Tibial artery (tissue), 4 donors: ENCODE measurements around the gene PCDHB16.
A peak's percentile ranks its signal among the peaks of the same experiment; 100 is the strongest.
"Not testable (repeated sequence)": the region's sequence is repeated elsewhere in the genome, so short reads cannot be mapped to it uniquely, and the experiment has no call there.

Source experiments
- DNase-seq, 2 donors: peaks; one replicate each; pipeline ENCODE4 v3.0.0-alpha.2; 2019
- H3K27ac ChIP-seq, 2 donors: fragments of 200-600 bp; sonication (generic) in 1 of 2; 1 replicate in 1 of 2; 2 replicates in 1 of 2; pipeline ENCODE4 v1.5.1; 2018 to 2019; ENCODE audit warnings: mild to moderate bottlenecking in 1 of 2
- H3K27me3 ChIP-seq, 2 donors: fragments of 200-600 bp; sonication (generic) in 1 of 2; one replicate each; pipeline versions ENCODE4 v1.5.1 to v1.6.0; 2016 to 2019
- H3K36me3 ChIP-seq, 3 donors: fragments of 200-600 bp; sonication (generic) in 2 of 3; one replicate each; pipeline ENCODE4 v1.5.1; 2016 to 2019; ENCODE audit warnings: mild to moderate bottlenecking in 2 of 3
- H3K4me1 ChIP-seq, 4 donors: fragments of 200-600 bp; sonication (generic) in 2 of 4; 1 replicate in 3 of 4; 2 replicates in 1 of 4; pipeline ENCODE4 v1.5.1; 2016 to 2019
- H3K4me3 ChIP-seq, 2 donors: fragments of 200-600 bp; sonication (generic) in 1 of 2; 1 replicate in 1 of 2; 2 replicates in 1 of 2; pipeline ENCODE4 v1.5.1; 2018 to 2019; ENCODE audit warnings: mild to moderate bottlenecking in 2 of 2
- H3K9me3 ChIP-seq, 3 donors: fragments of 200-600 bp; sonication (generic) in 1 of 3; one replicate each; pipeline ENCODE4 v1.5.1; 2016 to 2019
- intact Hi-C: fragments of 100-400 bp; cut with DNase I; formaldehyde crosslinking; loops from one replicate; pipeline ENCODE4 v1.15.0; 2023; ENCODE audit warnings: low total_unique reads
- TF ChIP-seq, protein P1 (sequence below), 2 experiments: fragments of 200-600 bp in 1 of 2; fragments of 450-650 bp in 1 of 2; IDR thresholded peaks; one replicate each; pipeline ENCODE4 v1.5.1; 2017 to 2019; ENCODE audit warnings: antibody characterized with exemption in 2 of 2, mild to moderate bottlenecking in 1 of 2, moderate library complexity in 1 of 2

PCDHB16 gene

GRCh38 chr5:141172381-141173204 is 9.6 kb upstream of the PCDHB16 start, which contains the start of gene PCDHB7:
TSS of gene PCDHB7 (plus strand) at chr5:141172644. CDS start at chr5:141172836, 192 bp downstream.
- DNase-seq: no peak
- TF ChIP-seq, protein P1, sequence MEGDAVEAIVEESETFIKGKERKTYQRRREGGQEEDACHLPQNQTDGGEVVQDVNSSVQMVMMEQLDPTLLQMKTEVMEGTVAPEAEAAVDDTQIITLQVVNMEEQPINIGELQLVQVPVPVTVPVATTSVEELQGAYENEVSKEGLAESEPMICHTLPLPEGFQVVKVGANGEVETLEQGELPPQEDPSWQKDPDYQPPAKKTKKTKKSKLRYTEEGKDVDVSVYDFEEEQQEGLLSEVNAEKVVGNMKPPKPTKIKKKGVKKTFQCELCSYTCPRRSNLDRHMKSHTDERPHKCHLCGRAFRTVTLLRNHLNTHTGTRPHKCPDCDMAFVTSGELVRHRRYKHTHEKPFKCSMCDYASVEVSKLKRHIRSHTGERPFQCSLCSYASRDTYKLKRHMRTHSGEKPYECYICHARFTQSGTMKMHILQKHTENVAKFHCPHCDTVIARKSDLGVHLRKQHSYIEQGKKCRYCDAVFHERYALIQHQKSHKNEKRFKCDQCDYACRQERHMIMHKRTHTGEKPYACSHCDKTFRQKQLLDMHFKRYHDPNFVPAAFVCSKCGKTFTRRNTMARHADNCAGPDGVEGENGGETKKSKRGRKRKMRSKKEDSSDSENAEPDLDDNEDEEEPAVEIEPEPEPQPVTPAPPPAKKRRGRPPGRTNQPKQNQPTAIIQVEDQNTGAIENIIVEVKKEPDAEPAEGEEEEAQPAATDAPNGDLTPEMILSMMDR (IDR thresholded peaks at IDR 0.05): peak; percentile 31 to 34
- Histone ChIP-seq H3K4me1 (no peaks in the 10 kb centered on the region), H3K4me3 (peak within 1 kb of the TSS; percentile 27 to 33), H3K27me3 (peaks cover 3 to 4% of the 10 kb centered on the region in 2 donors), H3K27ac (no peak within 1 kb of the TSS), H3K36me3 (peaks cover 0 to 13% (median 12%) of the 10 kb centered on the region in 3 donors), H3K9me3 (peaks cover 0 to 57% (median 39%) of the 10 kb centered on the region in 3 donors)
- intact Hi-C loops: no loop called here

- H3K27me3 ChIP-seq, intact Hi-C loops, DNase-seq, H3K4me1 ChIP-seq, H3K4me3 ChIP-seq, H3K27ac ChIP-seq: not testable (repeated sequence)
- Histone ChIP-seq H3K36me3 (peaks cover 0 to 14% (median 13%) of the 10 kb centered on the region in 3 donors), H3K9me3 (peaks cover 4 to 65% (median 55%) of the 10 kb centered on the region in 3 donors)
These were observed 7.7 kb upstream of the PCDHB16 start for GRCh38 chr5:141174291-141175104.

- peaks cover 4 to 73% (median 61%) of the 10 kb centered on the region in 3 donors for H3K9me3 ChIP-seq
These were observed 6.3 kb upstream of the PCDHB16 start for GRCh38 chr5:141175933-141176332.

GRCh38 chr5:141177577-141178191 is 4.5 kb upstream of the PCDHB16 start, which contains the start of gene PCDHB8:
TSS of gene PCDHB8 (plus strand) at chr5:141177790. CDS start at chr5:141178035, 245 bp downstream.
- H3K27me3 ChIP-seq: peaks cover 3 to 10% of the 10 kb centered on the region in 2 donors
- H3K27ac ChIP-seq, H3K4me3 ChIP-seq, intact Hi-C loops, DNase-seq, H3K4me1 ChIP-seq: not testable (repeated sequence)
- peaks cover 4 to 76% (median 67%) of the 10 kb centered on the region in 3 donors for H3K9me3 ChIP-seq
- H3K36me3 ChIP-seq: peaks cover 0 to 14% (median 13%) of the 10 kb centered on the region in 3 donors

More at GRCh38 chr5:141175933-141176332, 6.3 kb upstream of the PCDHB16 start:
- TF ChIP-seq, protein P1 (IDR thresholded peaks at IDR 0.05): no peak
- Histone ChIP-seq H3K27ac (no peak overlapping the region), H3K4me3 (no peak overlapping the region), H3K27me3 (peaks cover 3 to 10% of the 10 kb centered on the region in 2 donors), H3K4me1 (no peaks in the 10 kb centered on the region), H3K36me3 (peaks cover 0 to 14% (median 13%) of the 10 kb centered on the region in 3 donors)
- intact Hi-C loops: no loop called here
- no peak for DNase-seq

DNA sequence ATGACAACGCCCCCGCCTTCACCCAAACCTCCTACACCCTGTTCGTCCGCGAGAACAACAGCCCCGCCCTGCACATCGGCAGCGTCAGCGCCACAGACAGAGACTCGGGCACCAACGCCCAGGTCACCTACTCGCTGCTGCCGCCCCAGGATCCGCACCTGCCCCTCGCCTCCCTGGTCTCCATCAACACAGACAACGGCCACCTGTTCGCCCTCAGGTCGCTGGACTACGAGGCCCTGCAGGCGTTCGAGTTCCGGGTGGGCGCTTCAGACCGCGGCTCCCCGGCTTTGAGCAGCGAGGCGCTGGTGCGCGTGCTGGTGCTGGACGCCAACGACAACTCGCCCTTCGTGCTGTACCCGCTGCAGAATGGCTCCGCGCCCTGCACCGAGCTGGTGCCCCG is 2.8 kb upstream of the PCDHB16 start:
- H3K4me1 ChIP-seq, H3K27ac ChIP-seq, intact Hi-C loops, H3K4me3 ChIP-seq, DNase-seq: not testable (repeated sequence)
- peaks cover 0 to 22% (median 19%) of the 10 kb centered on the region in 3 donors for H3K36me3 ChIP-seq
- peaks cover 4 to 77% (median 72%) of the 10 kb centered on the region in 3 donors for H3K9me3 ChIP-seq
- H3K27me3 ChIP-seq: peaks cover 3 to 10% of the 10 kb centered on the region in 2 donors

DNA sequence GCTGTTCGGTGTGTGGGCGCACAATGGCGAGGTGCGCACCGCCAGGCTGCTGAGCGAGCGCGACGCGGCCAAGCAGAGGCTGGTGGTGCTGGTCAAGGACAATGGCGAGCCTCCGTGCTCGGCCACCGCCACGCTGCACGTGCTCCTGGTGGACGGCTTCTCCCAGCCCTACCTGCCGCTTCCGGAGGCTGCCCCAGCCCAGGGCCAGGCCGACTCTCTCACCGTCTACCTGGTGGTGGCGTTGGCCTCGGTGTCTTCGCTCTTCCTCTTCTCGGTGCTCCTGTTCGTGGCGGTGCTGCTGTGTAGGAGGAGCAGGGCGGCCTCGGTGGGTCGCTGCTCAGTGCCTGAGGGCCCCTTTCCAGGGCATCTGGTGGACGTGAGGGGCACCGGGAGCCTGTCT is 2.3 kb upstream of the PCDHB16 start:
- H3K27me3 ChIP-seq, H3K4me3 ChIP-seq, H3K4me1 ChIP-seq, intact Hi-C loops, DNase-seq, H3K27ac ChIP-seq: not testable (repeated sequence)
- H3K36me3 ChIP-seq: peaks cover 0 to 22% (median 13%) of the 10 kb centered on the region in 3 donors
- peaks cover 4 to 77% (median 72%) of the 10 kb centered on the region in 3 donors for H3K9me3 ChIP-seq

- H3K9me3 ChIP-seq: peaks cover 4 to 75% (median 68%) of the 10 kb centered on the region in 3 donors
- TF ChIP-seq, protein P1 (IDR thresholded peaks at IDR 0.05): no peak
- H3K27me3 ChIP-seq: peaks cover 0 to 7% of the 10 kb centered on the region in 2 donors
- H3K27ac ChIP-seq: no peak overlapping the region
- intact Hi-C loops: no loop called here
- H3K4me3 ChIP-seq: no peak overlapping the region
- no peaks in the 10 kb centered on the region for H3K4me1 ChIP-seq
- peaks cover 0 to 18% (median 13%) of the 10 kb centered on the region in 3 donors for H3K36me3 ChIP-seq
- DNase-seq: no peak
These were observed 1.9 kb upstream of the PCDHB16 start for GRCh38 chr5:141180313-141180712.

- Histone ChIP-seq H3K9me3 (peaks cover 9 to 74% (median 48%) of the 10 kb centered on the region in 3 donors), H3K36me3 (peaks cover 0 to 19% (median 14%) of the 10 kb centered on the region in 3 donors)
- H3K27me3 ChIP-seq, intact Hi-C loops, DNase-seq, H3K4me1 ChIP-seq, H3K27ac ChIP-seq, H3K4me3 ChIP-seq: not testable (repeated sequence)
These were observed 2.1 kb downstream of the PCDHB16 start for GRCh38 chr5:141184117-141184855.
